Chondrocyte (in vitro differentiated cells): ENCODE data around the gene ATP13A3. TPM values are rescaled to one million over a fixed set of nuclear protein-coding genes. Genes with fewer than 3 reads are reported as not detected.

ENCODE experiments used
- DNase-seq: peaks from one replicate; pipeline ENCODE4 v3.0.0; 2021; ENCODE audit warnings: mixed read lengths, low spot score
- H3K27ac Mint-ChIP-seq: one replicate; pipeline ENCODE4 v1.8.0; 2021; ENCODE audit warnings: mild to moderate bottlenecking, moderate library complexity, mixed read lengths; ENCODE audit not compliant: unreplicated experiment
- H3K27me3 Mint-ChIP-seq: 2 replicates; pipeline ENCODE4 v1.8.0; 2021; ENCODE audit warnings: low read depth, mixed read lengths
- H3K36me3 Mint-ChIP-seq: 2 replicates; pipeline ENCODE4 v1.8.0; 2021; ENCODE audit warnings: low read depth, mixed read lengths
- H3K4me1 Mint-ChIP-seq: 2 replicates; pipeline ENCODE4 v1.8.0; 2021; ENCODE audit warnings: low read depth, mild to moderate bottlenecking, mixed read lengths
- H3K4me3 Mint-ChIP-seq: one replicate; pipeline ENCODE4 v1.8.0; 2021; ENCODE audit warnings: mild to moderate bottlenecking, moderate library complexity, mixed read lengths; ENCODE audit not compliant: unreplicated experiment
- H3K9me3 Mint-ChIP-seq: 2 replicates; pipeline ENCODE4 v1.8.0; 2021; ENCODE audit warnings: low read depth, mixed read lengths
- CTCF ChIP-seq: fragments of 200-600 bp; sonication (generic); IDR thresholded peaks from 2 replicates; pipeline ENCODE4 v1.5.0; 2021; ENCODE audit warnings: antibody characterized with exemption, mild to moderate bottlenecking, moderate library complexity
- total RNA-seq: library from RNA; stranded (reverse); gene quantifications from 3 replicates; pipeline ENCODE4 v1.2.1, GENCODE V29; 2021

Gene ATP13A3
- total RNA-seq, 1 donor from 2014 or later: 87.7 TPM

- no peak overlapping the region for H3K27ac Mint-ChIP-seq
These were observed 27.8 kb upstream of the ATP13A3 start for GRCh38 chr3:194514626-194515025.

GRCh38 chr3:194512895-194513601 is 26.2 kb upstream of the ATP13A3 start:
- Mint-ChIP-seq H3K27me3 (no peaks in the 10 kb centered on the region), H3K4me3 (no peak overlapping the region), H3K9me3 (no peaks in the 10 kb centered on the region), H3K36me3 (no peaks in the 10 kb centered on the region), H3K4me1 (peaks cover 10% of the 10 kb centered on the region), H3K27ac (peak overlapping the region; percentile 22)
- DNase-seq: no peak
- TF ChIP-seq CTCF: no peak

More at GRCh38 chr3:194514626-194515025, 27.8 kb upstream of the ATP13A3 start:
- DNase-seq: no peak
- Mint-ChIP-seq H3K4me1 (peaks cover 19% of the 10 kb centered on the region), H3K4me3 (no peak overlapping the region), H3K36me3 (no peaks in the 10 kb centered on the region), H3K9me3 (peaks cover 2% of the 10 kb centered on the region), H3K27me3 (no peaks in the 10 kb centered on the region)
- TF ChIP-seq CTCF: no peak

DNA sequence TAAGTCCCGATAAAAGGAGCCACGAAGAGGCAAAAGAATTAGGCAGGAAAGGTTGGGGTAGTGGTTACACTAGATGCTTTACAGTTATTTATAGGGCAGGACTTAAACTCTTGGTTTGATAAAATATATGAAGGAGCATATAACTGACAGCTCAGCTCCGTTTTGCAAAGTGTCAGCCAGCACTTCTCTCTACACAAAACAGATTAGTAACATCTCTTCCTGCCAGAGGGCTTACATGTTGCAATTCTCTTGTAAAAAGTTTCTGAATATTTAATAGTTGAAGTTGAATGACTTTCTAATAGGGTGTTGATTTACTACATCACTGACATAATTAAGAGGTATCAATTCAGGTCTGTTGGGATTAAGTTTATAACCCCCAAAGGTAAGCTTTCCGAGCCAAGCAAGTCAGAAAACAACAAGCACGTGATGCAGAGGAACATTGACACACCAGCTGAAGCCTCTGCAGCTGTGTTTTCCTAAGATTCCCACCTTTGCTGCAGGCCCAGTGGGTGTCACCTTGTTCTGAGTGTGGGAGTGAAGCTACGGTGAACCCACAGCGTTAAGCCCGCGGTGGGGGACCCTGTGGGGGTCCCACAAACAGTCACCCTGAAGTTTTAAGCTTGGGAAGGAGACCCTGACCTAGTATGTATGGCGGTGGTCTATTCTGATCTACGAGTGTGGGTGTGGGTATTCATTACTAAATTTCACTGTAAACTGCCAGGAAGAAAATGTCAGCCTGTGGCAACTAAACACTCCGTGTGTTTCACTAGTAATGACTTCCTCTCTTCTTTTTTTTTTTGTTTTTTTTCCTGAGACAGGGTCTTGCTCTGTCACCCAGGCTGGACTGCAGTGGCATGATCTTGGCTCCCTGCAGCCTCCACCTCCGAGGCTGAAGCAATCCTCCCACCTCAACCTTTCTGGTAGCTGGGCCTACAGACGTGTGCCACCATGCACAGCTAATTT is 22.0 kb upstream of the ATP13A3 start:
- no peaks in the 10 kb centered on the region for H3K27me3 Mint-ChIP-seq
- no peak for TF ChIP-seq CTCF
- no peak for DNase-seq
- H3K27ac Mint-ChIP-seq: no peak overlapping the region
- no peaks in the 10 kb centered on the region for H3K36me3 Mint-ChIP-seq
- no peak overlapping the region for H3K4me3 Mint-ChIP-seq
- no peaks in the 10 kb centered on the region for H3K9me3 Mint-ChIP-seq
- peaks cover 25% of the 10 kb centered on the region for H3K4me1 Mint-ChIP-seq

DNA sequence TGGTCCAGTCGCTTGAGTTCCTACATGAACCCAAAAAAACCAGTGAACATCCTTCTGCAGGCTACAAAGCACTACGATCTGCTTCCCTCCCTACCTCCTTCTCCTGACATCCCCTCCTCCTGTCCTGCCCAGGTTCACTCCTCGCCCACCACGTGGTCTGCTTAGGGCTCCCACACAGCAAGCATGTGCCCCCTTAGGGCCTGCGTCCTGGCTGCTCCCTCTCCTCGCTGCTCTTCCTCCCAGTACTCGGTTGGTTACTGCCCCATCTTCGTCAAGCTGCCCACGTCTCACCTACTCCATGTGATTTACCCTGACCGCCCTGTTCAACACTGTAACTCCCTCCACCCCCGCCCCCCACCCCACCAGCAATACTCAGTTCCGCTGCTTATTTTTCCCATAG is 20.8 kb upstream of the ATP13A3 start:
- Mint-ChIP-seq H3K27ac (no peak overlapping the region), H3K4me3 (no peak overlapping the region), H3K4me1 (peaks cover 28% of the 10 kb centered on the region), H3K36me3 (no peaks in the 10 kb centered on the region), H3K9me3 (no peaks in the 10 kb centered on the region), H3K27me3 (no peaks in the 10 kb centered on the region)
- DNase-seq: no peak
- TF ChIP-seq CTCF: no peak

DNA sequence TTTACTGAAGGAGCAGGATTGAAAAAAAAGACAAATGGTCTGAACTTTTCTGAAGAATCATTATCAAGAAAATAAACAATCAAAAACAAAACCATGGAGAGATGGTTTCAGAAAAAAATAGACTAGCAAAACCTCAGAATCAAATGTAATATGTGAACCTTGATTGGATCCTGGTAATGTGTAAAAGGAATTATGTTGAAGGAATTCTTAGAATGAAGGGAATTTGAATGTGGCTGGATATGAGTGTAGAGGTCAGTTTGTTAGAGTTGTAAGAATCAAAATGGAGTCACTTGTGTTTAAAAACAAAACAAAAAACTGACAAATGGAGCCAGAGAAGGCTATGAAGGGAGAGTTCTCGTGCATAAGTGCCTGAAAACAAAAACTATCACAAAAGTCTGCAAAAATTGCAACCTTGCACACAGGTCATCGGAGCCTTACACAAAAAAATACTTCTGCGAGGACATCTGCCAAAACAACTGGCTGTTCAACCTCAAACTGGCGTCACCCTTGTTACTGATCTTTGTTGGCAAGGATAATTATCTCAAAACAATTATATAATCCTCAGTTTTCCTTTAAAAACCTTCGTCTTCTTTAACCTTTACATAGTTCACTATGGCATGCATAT is 19.1 kb upstream of the ATP13A3 start:
- no peak for TF ChIP-seq CTCF
- no peak for DNase-seq
- Mint-ChIP-seq H3K36me3 (no peaks in the 10 kb centered on the region), H3K9me3 (no peaks in the 10 kb centered on the region), H3K27me3 (no peaks in the 10 kb centered on the region), H3K4me3 (no peak overlapping the region), H3K27ac (peak overlapping the region; percentile 79), H3K4me1 (peaks cover 28% of the 10 kb centered on the region)
